ENCODE data around the gene NLRP11.

NLRP11 gene

GRCh38 chr19:55750715-55751114 is 81.1 kb downstream of the NLRP11 start:
- TF ChIP-seq CTCF (IDR thresholded peaks at IDR 0.05), result no peak
- no peak for TF ChIP-seq ZFX (IDR thresholded peaks at IDR 0.05; ENCODE audit: borderline replicate concordance)
- H3K27ac ChIP-seq, result no peak overlapping the region

GRCh38 chr19:55738302-55738701 is 93.5 kb downstream of the NLRP11 start, which contains the start of gene NLRP9:
TSS of gene NLRP9 (minus strand) at chr19:55738402. CDS start at chr19:55738374, 28 bp downstream.
- TF ChIP-seq CTCF (IDR thresholded peaks at IDR 0.05) (no peak), ZFX (IDR thresholded peaks at IDR 0.05; ENCODE audit: borderline replicate concordance) (no peak)

More at GRCh38 chr19:55738302-55738701, 93.5 kb downstream of the NLRP11 start, which contains the start of gene NLRP9:
- no peak within 1 kb of the TSS for H3K27ac ChIP-seq
